NK-92 (cell line): ENCODE results near the gene CENPB.
"Not testable (repeated sequence)": the region's sequence is repeated elsewhere in the genome, so short reads cannot be mapped to it uniquely, and the experiment has no call there.

Experiments used
- DNase-seq: peaks from one replicate; lab custom pipeline; 2025; ENCODE audit not compliant: unreplicated experiment; lab: John Stamatoyannopoulos, UW

CENPB gene, protein sequence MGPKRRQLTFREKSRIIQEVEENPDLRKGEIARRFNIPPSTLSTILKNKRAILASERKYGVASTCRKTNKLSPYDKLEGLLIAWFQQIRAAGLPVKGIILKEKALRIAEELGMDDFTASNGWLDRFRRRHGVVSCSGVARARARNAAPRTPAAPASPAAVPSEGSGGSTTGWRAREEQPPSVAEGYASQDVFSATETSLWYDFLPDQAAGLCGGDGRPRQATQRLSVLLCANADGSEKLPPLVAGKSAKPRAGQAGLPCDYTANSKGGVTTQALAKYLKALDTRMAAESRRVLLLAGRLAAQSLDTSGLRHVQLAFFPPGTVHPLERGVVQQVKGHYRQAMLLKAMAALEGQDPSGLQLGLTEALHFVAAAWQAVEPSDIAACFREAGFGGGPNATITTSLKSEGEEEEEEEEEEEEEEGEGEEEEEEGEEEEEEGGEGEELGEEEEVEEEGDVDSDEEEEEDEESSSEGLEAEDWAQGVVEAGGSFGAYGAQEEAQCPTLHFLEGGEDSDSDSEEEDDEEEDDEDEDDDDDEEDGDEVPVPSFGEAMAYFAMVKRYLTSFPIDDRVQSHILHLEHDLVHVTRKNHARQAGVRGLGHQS

DNA sequence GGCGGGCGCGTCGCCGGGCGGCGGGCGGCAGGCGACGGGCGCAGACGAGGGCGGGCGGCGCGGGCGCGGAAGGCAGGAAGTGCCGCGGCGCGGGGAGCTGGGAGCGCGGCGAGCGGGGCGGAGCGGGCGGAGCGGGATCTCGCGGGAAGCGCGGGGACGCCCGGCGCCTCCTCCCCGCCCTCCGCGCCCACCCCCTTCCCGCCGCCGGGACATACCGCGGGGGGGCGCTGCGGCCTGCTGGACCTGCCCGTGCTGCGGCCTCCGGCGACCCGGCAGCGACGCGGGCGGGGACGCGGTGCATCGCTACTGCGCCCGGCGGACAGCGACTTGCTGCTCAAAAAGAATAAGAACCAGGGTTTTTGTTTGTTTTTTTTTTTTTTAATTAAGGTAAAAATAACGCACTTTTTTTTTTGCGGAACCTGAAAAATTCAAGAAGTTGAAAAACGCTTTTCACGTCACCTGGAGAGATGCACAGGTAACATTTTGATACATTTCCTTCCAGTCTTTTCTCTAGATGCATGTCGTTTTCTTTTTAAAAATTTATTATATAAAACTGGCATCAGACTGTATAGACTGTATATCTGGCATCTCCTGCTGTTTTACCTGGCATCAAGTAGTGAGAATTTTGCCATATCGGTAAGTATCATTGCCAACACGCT, at the start of gene CENPB:
TSS of gene CENPB (minus strand) at position 76 of the 659 bp plus-strand sequence. CDS start 257 bp downstream, outside the sequence.
- DNase-seq: peak; percentile 12

DNA sequence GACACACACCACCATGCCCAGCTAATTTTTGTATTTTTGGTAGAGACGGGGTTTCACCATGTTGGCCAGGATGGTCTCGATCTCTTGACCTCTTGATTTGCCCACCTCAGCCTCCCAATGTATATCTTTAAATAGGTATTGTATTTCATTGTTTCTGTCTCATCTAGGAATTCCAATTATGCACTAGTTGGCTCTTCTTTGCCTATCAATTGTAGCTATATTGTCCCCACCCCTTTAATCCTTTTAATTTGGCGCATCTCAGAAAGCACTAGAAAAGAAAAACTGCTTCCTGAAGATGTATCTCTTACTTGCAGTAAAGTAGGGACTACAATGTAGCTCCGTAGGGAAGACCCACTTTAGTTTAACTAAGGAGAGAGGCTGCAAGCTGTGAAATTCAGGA, 49.6 kb upstream of the CENPB start:
- no peak for DNase-seq

DNA sequence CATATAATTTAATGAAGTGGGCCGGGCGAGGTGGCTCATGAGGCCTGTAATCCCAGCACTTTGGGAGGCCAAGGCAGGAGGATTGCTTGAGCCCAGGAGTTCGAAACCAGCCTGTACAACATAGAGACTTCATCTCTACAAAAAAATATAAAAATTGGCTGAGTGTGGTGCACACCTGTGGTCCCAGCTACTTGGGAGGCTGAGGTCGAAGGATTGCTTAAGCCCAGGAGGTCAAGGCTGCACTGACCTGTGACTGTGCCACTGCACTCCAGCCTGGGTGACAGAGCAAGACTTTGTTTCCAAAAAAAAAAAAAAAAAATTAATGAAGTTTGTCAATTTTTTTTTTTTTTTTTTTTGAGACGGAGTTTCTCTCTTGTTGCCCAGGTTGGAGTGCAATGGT, 43.4 kb upstream of the CENPB start:
- DNase-seq: not testable (repeated sequence)

DNA sequence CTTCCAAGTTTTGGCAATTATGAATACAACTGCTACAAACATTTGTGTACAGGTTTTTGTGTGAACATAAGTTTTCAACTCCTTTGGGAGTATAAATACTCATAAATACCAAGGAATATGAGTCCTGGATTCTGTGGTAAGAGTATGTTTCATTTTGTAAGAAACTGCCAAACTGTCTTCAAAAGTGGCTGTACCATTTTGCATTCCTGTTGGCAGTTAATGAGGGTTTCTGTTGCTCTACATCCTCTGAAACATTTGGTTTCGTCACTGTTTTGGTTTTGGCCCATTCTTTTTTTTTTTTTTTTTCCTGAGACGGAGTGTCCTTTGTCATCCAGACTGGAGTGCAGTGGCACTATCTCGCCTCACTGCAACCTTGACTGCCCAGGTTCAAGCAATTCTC, 42.3 kb upstream of the CENPB start:
- DNase-seq: no peak

DNA sequence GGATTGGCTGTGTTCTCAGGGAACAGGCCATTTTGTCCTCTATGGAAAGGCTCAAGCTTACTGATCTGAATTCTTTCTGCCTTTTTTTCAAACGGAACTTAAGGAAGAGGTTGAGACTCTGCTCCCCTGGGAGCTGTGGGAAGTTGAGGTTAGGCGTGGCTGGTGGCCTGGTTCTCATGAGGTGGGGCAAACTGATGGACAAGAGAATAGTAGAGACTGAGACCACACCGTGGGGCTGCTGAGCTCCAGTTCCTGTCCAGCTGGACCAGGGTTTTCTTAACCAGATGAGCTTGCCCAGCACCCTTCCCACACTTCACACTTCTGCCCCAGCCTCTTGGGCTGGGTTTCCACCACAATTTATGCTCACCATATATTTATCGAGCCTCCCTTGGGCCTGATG, 39.9 kb upstream of the CENPB start:
- no peak for DNase-seq

DNA sequence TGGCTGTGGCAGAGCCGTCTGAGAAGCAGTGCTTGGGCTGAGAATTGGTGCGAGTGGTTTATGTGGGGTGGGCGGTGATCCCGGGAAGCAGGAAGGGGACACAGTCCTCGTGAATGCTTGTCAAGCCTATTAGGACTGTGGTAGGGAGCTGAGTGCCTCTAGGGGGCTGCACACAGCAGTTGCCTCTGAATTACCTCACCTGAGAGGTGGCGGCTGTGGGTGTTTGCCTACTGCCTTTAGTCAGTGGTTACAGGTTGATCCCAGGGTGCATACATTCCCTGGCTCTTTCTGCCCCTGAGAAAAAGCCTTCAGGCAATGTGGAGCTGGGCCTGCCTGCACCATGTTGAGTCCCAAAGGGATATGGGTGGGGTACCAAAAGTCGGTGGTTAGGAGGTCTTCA, 39.0 kb upstream of the CENPB start:
- no peak for DNase-seq

DNA sequence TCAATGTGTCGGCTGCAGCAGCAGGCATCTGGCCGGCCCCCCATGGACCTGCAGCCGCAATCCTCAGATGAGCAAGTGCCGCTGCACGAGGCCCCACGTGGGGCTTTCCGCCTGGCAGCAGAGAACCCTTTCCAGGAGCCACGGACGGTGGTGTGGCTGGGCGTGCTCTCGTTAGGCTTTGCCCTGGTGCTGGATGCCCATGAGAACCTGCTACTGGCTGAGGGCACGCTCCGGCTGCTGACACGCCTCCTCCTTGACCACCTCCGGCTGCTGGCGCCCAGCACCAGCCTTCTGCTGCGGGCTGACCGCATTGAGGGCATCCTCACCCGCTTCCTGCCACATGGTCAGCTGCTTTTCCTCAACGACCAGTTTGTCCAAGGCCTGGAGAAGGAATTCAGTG, 37.3 kb upstream of the CENPB start:
- no peak for DNase-seq

DNA sequence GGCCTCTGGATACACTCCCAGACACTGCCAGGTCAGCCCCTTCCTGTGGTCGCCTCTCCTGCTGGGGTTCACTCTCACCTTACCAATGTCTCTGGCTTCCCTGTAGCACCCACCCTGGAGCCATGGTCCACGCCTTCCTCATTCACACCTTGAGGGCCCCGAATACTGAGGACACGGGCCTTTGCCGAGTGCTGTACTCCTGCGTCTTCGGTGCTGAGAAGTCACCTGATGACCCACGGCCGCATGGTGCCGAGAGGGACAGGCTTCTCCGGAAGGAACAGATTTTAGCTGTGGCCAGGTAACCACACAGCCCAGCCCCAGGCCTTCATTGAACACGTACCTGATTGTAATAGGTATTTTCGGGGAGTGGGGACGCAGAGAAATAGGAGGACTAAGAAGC, 35.5 kb upstream of the CENPB start:
- DNase-seq: no peak

DNA sequence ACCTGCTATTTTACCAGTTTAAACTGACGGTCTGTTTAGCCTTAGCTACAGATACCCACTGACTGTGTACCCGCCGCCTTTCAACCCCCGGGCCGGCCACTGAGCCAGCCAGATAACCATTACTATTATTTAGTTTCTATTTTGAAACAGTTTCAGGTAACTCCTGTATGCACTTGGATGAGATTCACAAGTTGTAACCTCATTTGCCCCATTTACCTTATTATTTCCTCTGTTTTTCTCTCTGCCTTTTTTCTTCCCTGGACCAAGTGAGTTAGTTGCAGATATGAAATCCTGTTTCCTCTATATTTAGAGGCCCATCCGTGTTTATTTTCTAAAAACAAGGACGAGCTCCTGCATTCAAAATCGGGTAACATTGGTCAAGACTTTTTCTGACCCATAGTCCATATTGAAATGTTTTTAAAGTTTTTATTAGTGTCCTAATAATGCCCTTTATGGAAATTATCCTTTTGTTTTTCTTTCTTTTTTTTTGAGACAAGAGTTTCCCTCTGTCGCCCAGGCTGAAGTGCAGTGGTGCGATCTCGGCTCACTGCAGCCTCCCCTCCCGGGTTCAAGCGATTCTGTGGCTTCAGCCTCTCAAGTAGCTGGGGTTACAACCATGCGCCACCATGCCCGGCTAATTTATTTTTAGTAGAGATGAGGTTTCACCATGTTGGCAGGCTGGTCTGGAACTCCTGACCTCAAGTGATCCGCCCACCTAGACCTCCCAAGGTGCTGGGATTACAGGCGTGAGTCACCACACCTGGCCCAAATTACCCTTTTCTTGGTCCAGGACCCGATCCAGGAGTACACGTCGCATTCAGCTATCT, 34.6 kb upstream of the CENPB start:
- no peak for DNase-seq

DNA sequence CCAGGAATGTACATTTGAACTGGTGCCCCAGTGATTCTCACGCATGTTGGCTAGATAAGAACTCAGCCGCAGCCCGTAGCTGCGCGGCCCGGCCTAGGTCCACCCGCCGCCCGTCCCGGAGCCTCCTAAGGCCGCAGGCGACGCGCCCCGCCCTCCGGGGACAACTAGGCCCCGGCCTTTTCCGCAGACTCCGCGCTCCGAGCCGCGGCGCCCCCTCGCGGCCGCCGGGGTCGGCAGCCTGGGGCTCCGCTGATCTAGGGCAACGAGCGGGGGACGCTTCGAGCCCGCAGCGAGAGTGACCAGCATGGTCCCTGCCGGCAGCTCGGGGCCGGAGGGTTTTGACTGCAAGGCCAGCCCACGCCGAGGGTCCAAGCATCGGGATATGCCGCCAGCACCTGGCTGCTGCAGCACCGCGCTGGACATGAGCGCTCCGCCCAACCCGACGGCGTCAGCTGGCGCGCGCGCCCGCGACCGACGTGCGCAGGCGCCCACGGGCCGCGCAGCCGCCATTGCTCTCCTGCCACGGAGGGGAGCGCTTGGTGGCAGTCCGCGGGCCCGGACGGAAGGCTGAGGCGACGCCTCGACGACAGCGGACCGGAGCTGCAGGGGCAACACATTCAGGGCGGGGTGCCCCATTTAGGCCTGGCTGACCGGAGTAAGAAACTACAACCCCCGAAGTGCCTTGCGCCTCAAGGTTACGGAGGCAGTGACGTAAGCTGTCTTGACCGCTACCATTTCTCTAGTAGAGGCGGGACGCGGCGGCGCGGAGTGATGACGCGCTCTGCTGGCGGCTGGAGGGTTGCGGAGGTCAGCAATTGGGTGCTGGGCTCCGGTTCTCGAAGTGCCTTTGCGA, 33.7 kb upstream of the CENPB start, which contains the start of gene AP5S1:
TSS of gene AP5S1 (plus strand) at position 500 of the 853 bp plus-strand sequence. CDS start 1,571 bp downstream, outside the sequence.
- DNase-seq: peak; percentile 59

DNA sequence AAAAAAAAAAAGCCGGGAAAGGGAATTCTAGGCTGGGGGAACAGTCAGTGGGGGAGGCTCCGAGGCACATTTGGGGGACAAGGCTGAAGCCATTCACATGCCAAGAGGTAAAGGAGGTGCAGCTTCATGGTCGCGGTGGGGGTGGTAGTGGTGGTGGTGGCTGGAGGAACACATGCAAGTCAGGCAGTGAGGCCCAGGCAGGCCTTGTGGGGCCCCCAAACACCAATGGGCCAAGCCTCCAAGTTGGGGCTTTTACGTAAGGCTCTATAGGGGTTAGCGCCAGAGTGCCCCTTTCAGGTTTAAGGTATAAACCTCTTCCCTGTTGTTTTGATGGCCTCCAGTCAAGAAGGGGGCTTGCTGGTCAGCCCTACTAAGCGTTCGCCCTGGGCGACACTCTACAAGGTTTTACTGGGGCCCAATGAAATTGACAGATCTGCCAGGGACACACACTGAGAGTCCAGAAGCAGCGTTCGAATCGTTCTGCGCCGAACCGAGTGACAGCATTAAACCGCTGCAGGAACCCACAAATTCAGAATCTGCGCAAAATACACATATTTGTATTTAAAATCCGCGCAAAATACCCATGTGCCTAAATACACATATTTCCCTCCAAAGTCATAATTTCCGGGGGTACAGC, 33.0 kb upstream of the CENPB start:
- no peak for DNase-seq

DNA sequence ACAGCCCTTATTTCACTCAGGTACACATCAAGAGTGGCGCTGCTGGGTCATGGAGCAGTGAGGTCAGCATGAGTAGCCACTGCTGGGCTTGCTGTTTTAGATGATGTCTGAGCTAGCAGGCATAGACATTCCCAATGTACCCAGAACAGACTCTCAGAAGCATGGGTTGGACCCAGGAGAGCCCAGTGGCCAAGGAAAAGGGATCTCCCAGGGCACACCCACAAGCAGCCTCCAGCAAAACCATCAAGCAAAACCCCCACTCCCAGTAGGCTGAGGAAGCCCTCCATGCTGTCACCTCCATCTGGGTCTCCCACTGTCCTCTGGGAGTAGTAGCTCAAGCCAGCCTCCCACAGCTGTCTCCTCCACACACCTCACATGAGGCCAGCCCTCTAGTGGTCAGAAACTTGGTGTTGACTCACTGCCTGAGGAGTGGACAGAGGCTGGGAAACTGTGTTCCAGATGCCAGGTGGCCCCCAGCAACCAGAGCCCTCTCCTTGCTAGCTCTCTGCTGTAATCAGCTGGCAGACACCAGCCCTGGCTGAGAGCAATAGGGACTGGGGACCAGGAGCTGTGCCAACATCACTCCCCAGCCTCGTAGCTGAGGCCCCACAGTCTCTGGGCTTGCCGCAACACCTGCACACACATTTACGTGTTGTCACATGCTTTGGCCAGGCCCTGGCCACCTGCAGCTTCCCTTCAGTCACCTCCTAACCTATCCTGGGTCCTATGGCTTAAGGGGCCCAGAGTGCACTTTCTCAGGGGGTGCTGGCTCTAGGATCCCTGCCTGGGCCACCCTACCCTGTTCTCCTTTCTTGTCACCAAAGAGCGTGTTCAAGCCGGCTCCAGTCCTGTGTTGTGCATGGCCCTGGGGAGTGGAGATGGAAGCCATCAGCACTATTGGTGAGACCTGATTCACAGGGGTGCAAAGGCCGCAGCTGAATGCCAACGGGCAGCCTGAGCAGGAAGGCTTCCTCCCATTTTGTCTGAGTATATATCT, 31.9 kb upstream of the CENPB start:
- no peak for DNase-seq

DNA sequence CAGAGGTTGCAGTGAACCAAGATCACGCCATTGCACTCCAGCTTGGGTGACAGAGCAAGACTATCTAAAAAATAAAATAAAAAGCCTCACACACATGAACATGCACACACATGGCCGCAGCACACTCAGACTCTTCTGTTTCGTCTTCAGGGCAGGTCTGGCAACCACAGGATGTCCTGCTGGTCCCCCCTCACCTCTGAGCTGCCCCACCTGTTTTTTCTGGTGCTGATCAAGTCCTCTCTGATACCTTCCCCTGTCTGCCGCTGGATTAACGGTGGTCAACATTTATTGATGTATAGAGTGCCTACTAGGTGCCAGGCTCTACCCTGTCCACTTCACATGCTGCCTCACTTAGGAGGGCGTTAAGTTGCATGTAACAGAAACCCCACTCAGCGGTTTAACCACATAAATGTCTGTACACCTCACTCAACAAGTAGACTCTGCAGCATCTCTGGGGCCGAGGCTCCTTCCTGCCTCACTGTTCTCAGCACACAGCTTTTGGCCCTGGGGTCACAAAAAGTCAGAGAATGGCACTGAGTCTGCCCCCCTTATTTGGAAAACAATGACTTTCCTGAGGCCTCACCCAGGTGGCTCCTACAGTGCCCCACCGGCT, 29.3 kb upstream of the CENPB start:
- DNase-seq: no peak

DNA sequence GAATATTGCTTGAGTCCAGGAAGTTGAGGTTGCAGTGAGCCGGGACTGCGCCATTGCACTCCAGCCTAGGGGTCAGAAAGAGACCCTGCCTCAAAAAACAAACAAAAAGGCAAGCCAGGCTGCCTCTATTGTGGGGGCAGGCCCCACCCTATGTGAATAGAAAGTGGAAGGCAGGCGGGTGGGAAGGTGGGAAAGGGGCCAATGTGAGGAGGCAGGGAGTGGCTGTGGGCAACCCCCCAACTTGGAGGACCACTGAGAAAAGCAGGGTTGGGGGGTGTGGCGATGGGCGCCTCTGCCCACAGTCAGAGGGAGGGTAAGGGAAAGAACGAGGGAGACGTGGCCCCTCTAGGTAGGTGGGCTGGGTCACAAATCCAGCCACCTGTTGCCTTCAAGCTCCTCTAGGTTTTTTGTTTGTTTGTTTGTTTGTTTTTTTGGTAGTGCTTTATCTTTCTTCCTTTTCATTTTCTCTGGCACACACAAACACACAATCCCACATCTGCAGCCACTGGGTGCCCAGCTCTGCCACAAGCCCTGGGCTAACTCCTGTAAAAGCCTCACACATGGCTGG, 28.5 kb upstream of the CENPB start:
- DNase-seq: no peak

DNA sequence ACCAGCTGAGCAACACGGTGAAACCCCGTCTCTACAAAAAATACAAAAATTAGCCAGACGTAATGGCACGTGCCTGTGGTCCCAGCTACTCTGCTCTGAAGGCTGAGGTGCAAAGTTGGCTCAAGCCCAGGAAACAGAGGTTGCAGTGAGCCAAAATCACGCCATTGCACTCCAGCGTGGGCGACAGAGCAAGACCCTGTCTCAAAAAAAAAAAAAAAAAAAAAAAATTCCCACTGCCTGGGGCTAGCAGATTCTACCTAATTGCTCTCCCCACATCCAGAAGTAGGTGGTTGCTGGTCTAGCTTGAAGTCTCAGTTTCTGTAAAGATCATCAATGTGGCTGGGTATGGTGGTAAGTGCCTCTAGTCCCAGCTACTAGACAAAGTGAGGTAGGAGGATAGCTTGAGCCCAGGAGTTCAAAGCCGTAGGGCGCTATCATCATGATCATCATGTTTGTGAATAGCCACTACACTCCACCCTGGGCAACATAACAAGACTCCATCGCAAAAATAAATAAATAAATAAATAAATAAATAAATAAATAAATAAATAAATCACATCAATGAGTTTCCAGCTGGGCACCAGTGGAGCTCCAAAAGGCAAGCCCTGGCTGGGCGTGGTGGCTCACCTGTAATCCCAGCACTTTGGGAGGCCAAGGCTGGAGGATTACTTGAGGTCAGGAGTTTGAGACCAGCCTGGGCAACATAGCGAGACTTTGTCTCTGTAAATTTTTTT, 27.5 kb upstream of the CENPB start:
- no peak for DNase-seq

DNA sequence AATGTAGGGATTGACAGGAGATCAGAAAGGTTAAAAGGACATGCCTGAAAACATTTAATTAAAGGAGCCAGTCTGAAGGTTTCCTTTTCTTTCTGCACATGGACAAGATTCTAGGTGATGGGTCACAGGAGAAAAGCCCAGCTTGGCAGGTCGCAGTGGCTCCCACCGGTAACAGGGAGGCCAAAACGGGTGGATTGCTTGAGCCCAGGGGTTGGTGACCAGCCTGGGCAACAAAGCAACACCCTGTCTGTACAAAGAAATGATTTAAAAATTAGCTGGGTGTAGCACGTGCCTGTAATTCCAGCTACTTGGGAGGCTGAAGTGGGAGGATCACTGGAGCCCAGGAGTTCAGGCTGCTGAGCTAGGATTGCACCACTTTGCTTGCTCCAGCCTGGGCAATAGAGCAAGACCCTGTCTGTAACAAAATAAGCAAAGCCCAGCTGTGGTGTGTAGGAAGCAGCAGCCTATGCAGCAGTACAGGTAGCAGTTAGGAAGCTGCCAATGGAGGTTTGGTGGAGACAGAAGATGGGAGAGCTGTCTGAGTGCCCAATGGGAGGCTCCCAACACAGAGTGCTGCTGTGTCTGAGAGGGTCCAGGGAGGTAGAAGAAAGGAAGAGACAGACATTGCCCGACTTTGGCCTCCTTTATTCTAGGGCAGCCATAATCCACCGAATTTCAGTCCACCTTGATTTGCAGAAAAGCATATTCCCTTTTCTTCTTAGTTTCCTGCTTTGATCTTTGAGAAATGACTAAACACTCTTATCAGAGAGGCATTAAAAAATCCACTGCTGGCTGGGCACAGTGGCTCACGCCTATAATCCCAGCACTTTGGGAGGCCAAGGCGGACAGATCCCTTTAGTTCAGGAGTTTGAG, 26.7 kb upstream of the CENPB start:
- DNase-seq: no peak
